ENCODE data around the gene CHN2. TPM values are rescaled to one million over a fixed set of nuclear protein-coding genes. Genes with fewer than 3 reads are reported as not detected.
"Not testable (repeated sequence)": the region's sequence is repeated elsewhere in the genome, so short reads cannot be mapped to it uniquely, and the experiment has no call there.

CHN2 gene
- total RNA-seq, 2 donors from 2014 or later: 0.91 to 1.2 TPM

DNA sequence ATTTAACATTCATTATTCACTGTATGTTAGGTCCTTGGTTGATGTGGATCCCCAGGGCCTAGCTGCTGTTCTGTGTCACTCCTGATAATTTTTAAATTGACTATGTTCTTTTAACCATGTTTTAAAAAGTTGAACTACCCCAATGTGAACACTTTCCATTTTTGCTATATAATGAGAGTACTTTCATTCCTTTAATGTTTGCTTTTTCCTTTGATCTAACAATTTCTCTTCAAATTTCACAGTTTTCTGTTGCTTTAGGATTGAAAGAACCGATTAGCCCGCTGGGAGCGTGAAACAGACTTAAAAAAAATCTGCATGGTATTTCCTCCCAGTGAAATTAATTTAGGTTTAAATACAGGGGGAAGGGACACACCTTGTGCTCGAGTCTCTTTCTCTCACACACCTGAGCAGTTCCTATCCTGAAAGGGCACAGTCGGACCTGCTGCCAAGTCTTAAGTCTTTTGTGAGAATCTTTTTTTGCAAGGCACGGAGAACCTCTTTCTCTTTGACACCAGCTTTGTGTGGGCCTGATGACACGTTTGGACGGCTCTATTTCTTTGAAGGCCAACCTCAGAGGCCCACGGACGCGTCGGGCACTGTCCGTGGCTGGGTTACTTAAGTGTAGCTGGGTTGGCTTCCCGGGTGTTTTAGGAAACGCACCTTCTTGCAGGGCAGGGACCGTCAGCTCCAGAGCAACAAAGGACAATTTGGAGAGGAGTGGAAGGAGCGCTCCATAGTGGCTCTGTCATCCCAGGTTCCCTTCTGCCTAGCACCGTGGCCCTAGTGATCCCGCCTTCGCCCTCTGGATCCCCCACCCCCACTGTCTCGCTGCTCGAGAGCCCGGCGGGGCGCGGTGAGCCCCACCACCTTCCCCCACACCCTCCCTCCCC lies 1.0 kb upstream of the CHN2 start:
- no peak for ATAC-seq (replicated peaks in 1 of 2)
- no peak for DNase-seq
- peaks cover 77% of the 10 kb centered on the region for H3K27me3 Mint-ChIP-seq (ENCODE audit: low read depth)
- no peaks in the 10 kb centered on the region for H3K36me3 Mint-ChIP-seq (ENCODE audit: insufficient read depth in 2 of 2)
- H3K4me3 Mint-ChIP-seq: peak overlapping the region; percentile 36 to 79
- no peaks in the 10 kb centered on the region for H3K9me3 Mint-ChIP-seq
- H3K27ac Mint-ChIP-seq: no peak overlapping the region
- peaks cover 16% of the 10 kb centered on the region for H3K4me1 Mint-ChIP-seq (ENCODE audit: low read depth)

GRCh38 chr7:29194206-29194593 lies 375 bp upstream of the CHN2 start:
- ATAC-seq (replicated peaks in 1 of 2): peak in 1 of 2 donors; percentile 41
- no peaks in the 10 kb centered on the region for H3K9me3 Mint-ChIP-seq
- peaks cover 16% of the 10 kb centered on the region for H3K4me1 Mint-ChIP-seq (ENCODE audit: low read depth)
- H3K27me3 Mint-ChIP-seq (ENCODE audit: low read depth): peaks cover 77% of the 10 kb centered on the region
- no peak overlapping the region for H3K27ac Mint-ChIP-seq
- H3K36me3 Mint-ChIP-seq (ENCODE audit: insufficient read depth in 2 of 2): no peaks in the 10 kb centered on the region
- DNase-seq: peak; percentile 8 to 11
- peak overlapping the region; percentile 77 to 79 for H3K4me3 Mint-ChIP-seq

DNA sequence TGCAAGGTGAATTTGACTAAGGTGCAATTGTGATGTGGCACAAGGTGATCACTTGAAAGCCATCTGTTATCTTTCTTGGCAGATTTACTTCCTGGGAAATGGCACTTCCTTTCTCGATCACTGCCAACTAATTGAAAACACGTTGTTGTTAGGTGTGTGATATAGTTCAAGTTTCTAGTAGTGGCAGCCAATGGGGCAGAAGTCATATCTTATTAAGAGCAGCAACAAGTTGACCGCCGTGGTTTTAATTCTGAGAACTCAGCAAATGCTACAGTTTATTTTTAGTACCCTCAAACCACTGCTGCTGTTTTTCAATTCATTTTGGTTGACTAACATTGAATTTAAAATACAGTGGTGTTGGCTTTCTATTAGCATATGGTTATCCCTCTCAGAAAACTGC lies 1.6 kb downstream of the CHN2 start:
- no peak overlapping the region for H3K27ac Mint-ChIP-seq
- ATAC-seq (replicated peaks in 1 of 2) (peak; percentile 14 to 29), DNase-seq (no peak)
- H3K27me3 Mint-ChIP-seq (ENCODE audit: low read depth): peaks cover 58% of the 10 kb centered on the region
- peaks cover 16% of the 10 kb centered on the region for H3K4me1 Mint-ChIP-seq (ENCODE audit: low read depth)
- H3K4me3 Mint-ChIP-seq: peak overlapping the region; percentile 6 to 77
- H3K9me3 Mint-ChIP-seq: no peaks in the 10 kb centered on the region
- H3K36me3 Mint-ChIP-seq (ENCODE audit: insufficient read depth in 2 of 2): no peaks in the 10 kb centered on the region

DNA sequence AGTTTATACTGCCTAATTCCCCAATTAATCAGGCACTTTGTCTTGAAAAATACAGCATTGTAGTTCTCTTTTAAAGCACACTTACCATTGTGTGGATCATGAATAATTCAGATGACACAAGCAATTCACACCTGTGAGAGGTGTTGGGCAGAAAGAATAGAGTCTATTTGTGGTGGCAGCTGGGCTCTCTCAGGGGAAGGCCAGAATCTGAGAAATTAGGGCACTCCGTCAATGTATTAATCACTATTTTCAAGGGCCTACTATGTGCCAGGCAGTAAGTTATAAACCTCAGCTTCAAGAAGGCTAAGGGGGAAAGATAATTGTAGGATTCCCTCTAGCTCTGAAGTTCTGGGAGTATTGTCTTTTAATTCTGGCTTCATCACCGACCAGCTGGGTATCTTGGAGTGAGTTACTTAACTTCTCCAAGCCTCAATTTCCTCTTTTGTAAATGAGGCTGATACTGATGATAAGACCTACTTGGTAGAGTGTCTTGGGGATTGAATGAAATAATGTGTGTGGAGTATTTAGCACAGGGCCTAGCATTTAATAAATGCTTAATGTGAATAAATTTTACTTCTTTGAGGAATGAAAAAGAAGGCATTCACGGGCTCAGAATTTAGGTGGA lies 2.5 kb downstream of the CHN2 start:
- Mint-ChIP-seq H3K4me3 (no peak overlapping the region), H3K9me3 (no peaks in the 10 kb centered on the region), H3K36me3 (ENCODE audit: insufficient read depth in 2 of 2) (no peaks in the 10 kb centered on the region), H3K27me3 (ENCODE audit: low read depth) (peaks cover 51% of the 10 kb centered on the region), H3K4me1 (ENCODE audit: low read depth) (peaks cover 16% of the 10 kb centered on the region), H3K27ac (no peak overlapping the region)
- DNase-seq (no peak), ATAC-seq (replicated peaks in 1 of 2) (no peak)

DNA sequence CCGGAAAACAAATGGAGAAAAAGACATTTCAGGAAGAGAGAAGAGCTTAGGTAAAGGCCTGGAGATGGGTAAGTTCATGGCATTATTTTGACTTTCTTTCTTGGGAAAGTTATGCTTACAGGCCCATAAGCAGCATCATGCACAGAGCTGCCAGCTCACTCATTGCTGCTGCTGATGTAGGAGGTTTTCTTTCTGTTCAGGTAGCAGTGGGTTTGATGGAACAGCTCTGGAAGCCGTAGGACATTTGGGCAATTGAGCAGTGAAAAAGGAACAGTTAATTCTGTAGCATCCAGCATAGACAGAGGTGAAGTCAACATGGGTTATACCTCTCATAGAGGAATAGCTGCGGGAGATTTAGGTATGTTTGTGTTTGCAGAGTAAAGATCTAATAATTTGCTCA lies 3.3 kb downstream of the CHN2 start:
- peaks cover 16% of the 10 kb centered on the region for H3K4me1 Mint-ChIP-seq (ENCODE audit: low read depth)
- no peak overlapping the region for H3K4me3 Mint-ChIP-seq
- peaks cover 42% of the 10 kb centered on the region for H3K27me3 Mint-ChIP-seq (ENCODE audit: low read depth)
- no peaks in the 10 kb centered on the region for H3K36me3 Mint-ChIP-seq (ENCODE audit: insufficient read depth in 2 of 2)
- no peak overlapping the region for H3K27ac Mint-ChIP-seq
- ATAC-seq (replicated peaks in 1 of 2) (no peak), DNase-seq (no peak)
- H3K9me3 Mint-ChIP-seq: no peaks in the 10 kb centered on the region

DNA sequence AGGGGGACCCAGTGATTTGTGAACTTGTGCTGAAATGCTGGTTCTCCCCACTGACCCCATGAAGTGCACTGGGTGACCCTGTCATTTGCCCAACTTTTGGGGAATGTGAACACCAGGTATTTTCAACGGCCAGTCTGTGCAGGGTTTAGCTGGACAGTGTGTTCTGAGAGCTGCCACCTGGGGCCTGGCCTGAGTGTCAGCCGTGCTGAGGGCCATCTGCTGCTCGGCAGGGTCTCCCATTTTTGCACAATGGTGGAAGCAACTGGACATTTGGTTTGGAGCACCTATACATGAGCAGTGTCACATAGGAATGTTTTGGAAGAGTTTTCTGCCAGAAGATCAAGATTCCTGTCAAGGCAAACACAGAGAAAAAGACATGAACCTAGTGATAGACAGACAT lies 5.2 kb downstream of the CHN2 start:
- peaks cover 16% of the 10 kb centered on the region for H3K4me1 Mint-ChIP-seq (ENCODE audit: low read depth)
- H3K36me3 Mint-ChIP-seq (ENCODE audit: insufficient read depth in 2 of 2): no peaks in the 10 kb centered on the region
- no peaks in the 10 kb centered on the region for H3K9me3 Mint-ChIP-seq
- no peak overlapping the region for H3K4me3 Mint-ChIP-seq
- peaks cover 31% of the 10 kb centered on the region for H3K27me3 Mint-ChIP-seq (ENCODE audit: low read depth)
- H3K27ac Mint-ChIP-seq: no peak overlapping the region
- DNase-seq (no peak), ATAC-seq (replicated peaks in 1 of 2) (no peak)

DNA sequence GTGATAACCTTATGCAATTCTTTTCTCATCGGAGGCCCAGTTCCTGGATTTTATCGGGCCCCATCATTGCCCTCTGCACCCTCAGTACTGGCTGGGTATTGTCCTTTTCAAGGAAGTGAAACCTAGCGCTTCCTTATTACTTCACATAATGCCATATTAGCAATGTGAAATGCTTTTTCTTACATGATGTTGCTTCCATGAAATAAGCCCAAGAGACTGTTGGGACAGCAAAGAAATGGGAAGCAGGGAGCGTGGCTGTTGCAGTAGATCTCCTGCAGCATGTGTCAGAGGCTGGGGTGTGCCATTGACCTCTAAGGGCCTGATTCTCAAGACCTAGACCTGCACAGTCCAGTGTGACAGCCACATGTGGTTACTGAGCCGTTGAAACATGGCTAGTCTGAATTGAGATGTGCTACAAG lies 8.1 kb downstream of the CHN2 start:
- H3K4me3 Mint-ChIP-seq: no peak overlapping the region
- H3K27me3 Mint-ChIP-seq (ENCODE audit: low read depth): peaks cover 4% of the 10 kb centered on the region
- H3K9me3 Mint-ChIP-seq: no peaks in the 10 kb centered on the region
- no peak for ATAC-seq (replicated peaks in 1 of 2)
- no peak overlapping the region for H3K27ac Mint-ChIP-seq
- H3K4me1 Mint-ChIP-seq (ENCODE audit: low read depth): peaks cover 6% of the 10 kb centered on the region
- DNase-seq: no peak
- H3K36me3 Mint-ChIP-seq (ENCODE audit: insufficient read depth in 2 of 2): no peaks in the 10 kb centered on the region

- Mint-ChIP-seq H3K36me3 (ENCODE audit: insufficient read depth in 2 of 2) (no peaks in the 10 kb centered on the region), H3K27me3 (ENCODE audit: low read depth) (no peaks in the 10 kb centered on the region), H3K9me3 (no peaks in the 10 kb centered on the region), H3K27ac (no peak overlapping the region), H3K4me3 (no peak overlapping the region), H3K4me1 (ENCODE audit: low read depth) (peaks cover 17% of the 10 kb centered on the region)
- DNase-seq (no peak), ATAC-seq (replicated peaks in 1 of 2) (no peak)
Observed at GRCh38 chr7:29204491-29205272, 10.1 kb downstream of the CHN2 start.

- H3K27ac Mint-ChIP-seq: no peak overlapping the region
Observed at GRCh38 chr7:29207162-29207801, 12.7 kb downstream of the CHN2 start.

GRCh38 chr7:29208410-29209250 lies 14.1 kb downstream of the CHN2 start:
- Mint-ChIP-seq H3K27ac (no peak overlapping the region), H3K27me3 (ENCODE audit: low read depth) (peaks cover 5% of the 10 kb centered on the region), H3K9me3 (no peaks in the 10 kb centered on the region), H3K36me3 (ENCODE audit: insufficient read depth in 2 of 2) (no peaks in the 10 kb centered on the region), H3K4me1 (ENCODE audit: low read depth) (peaks cover 17% of the 10 kb centered on the region), H3K4me3 (no peak overlapping the region)
- DNase-seq (no peak), ATAC-seq (replicated peaks in 1 of 2) (no peak)

More at GRCh38 chr7:29207162-29207801, 12.7 kb downstream of the CHN2 start:
- peaks cover 2% of the 10 kb centered on the region for H3K27me3 Mint-ChIP-seq (ENCODE audit: low read depth)
- no peaks in the 10 kb centered on the region for H3K36me3 Mint-ChIP-seq (ENCODE audit: insufficient read depth in 2 of 2)
- no peak overlapping the region for H3K4me3 Mint-ChIP-seq
- DNase-seq (no peak), ATAC-seq (replicated peaks in 1 of 2) (peak; percentile 51 to 59)
- H3K4me1 Mint-ChIP-seq (ENCODE audit: low read depth): peaks cover 17% of the 10 kb centered on the region
- no peaks in the 10 kb centered on the region for H3K9me3 Mint-ChIP-seq

DNA sequence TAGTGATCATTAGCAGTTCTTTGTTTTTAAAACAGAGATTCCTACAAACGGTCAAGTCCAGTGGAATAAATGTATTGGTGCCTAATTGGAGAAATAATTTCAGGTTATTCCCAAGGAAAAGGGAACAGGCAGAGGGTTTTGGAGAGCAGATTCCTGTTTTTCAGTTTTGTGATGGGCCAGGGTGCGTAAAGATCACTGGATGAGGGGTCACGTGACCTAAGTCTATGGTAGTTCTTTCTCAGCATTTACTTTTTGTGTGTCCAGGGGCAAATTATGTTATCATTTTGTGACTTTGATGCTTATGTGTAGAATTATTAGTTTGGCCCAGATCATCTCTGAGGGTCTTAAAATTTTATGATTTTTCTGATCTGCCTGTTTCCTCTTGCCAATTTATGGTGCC lies 15.2 kb downstream of the CHN2 start:
- ATAC-seq (replicated peaks in 1 of 2) (no peak), DNase-seq (no peak)
- H3K4me3 Mint-ChIP-seq: no peak overlapping the region
- peaks cover 11% of the 10 kb centered on the region for H3K27me3 Mint-ChIP-seq (ENCODE audit: low read depth)
- no peak overlapping the region for H3K27ac Mint-ChIP-seq
- H3K9me3 Mint-ChIP-seq: no peaks in the 10 kb centered on the region
- H3K4me1 Mint-ChIP-seq (ENCODE audit: low read depth): peaks cover 17% of the 10 kb centered on the region
- H3K36me3 Mint-ChIP-seq (ENCODE audit: insufficient read depth in 2 of 2): no peaks in the 10 kb centered on the region

DNA sequence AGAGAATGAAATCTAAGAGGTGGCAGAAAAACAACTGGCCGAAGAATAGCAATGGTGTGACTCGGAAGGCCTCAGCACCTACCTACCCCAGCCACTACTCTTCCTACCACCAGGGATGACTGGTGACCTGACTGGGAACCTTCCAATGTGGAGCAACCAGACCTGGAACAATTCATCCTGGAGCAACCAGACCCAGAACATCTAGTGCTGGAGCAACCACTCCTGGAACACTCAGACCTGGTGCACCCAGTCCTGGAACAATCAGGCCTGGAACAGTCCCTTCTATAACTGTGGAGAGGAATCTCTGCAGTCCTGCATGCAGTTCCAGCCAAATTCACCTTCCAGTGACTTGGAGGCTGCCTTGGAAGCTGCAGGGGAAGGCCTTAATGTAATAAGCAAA lies 18.2 kb downstream of the CHN2 start:
- DNase-seq; H3K36me3 Mint-ChIP-seq (ENCODE audit: insufficient read depth in 2 of 2); H3K4me3 Mint-ChIP-seq; ATAC-seq (replicated peaks in 1 of 2); H3K27ac Mint-ChIP-seq; H3K9me3 Mint-ChIP-seq: not testable (repeated sequence)
- peaks cover 11% of the 10 kb centered on the region for H3K27me3 Mint-ChIP-seq (ENCODE audit: low read depth)
- H3K4me1 Mint-ChIP-seq (ENCODE audit: low read depth): peaks cover 10% of the 10 kb centered on the region
